Stimulated activated CD4-positive, alpha-beta T cell treated with anti-CD3 and anti-CD28 coated beads, Interleukin-12 subunit alpha, Interleukin-12 subunit beta, amount 100 ng/mL, for 48 hours (primary cell): ENCODE results near the gene TMC1.

ENCODE experiments used
- DNase-seq, 3 donors: peaks; one replicate each; pipeline ENCODE4 v3.0.0-alpha.2; 2020; ENCODE audit warnings: low read depth in 2 of 3, low spot score in 1 of 3

TMC1 gene

GRCh38 chr9:72600671-72601070 lies 79.3 kb downstream of the TMC1 start:
- no peak for DNase-seq

GRCh38 chr9:72601615-72602014 lies 80.2 kb downstream of the TMC1 start:
- DNase-seq = no peak

GRCh38 chr9:72612449-72612848 lies 91.0 kb downstream of the TMC1 start:
- no peak for DNase-seq

GRCh38 chr9:72614067-72614466 lies 92.7 kb downstream of the TMC1 start:
- no peak for DNase-seq

GRCh38 chr9:72615931-72616330 lies 94.5 kb downstream of the TMC1 start:
- DNase-seq = no peak

GRCh38 chr9:72618811-72619210 lies 97.4 kb downstream of the TMC1 start:
- no peak for DNase-seq

GRCh38 chr9:72622186-72622585 lies 100.8 kb downstream of the TMC1 start:
- DNase-seq = no peak

- DNase-seq = no peak
These were observed 101.7 kb downstream of the TMC1 start for GRCh38 chr9:72623156-72623555.

- no peak for DNase-seq
These were observed 105.7 kb downstream of the TMC1 start for GRCh38 chr9:72627147-72627546.

GRCh38 chr9:72627956-72628540 lies 106.6 kb downstream of the TMC1 start:
- no peak for DNase-seq

GRCh38 chr9:72633966-72634365 lies 112.6 kb downstream of the TMC1 start:
- DNase-seq = peak; percentile 8 to 29 (median 13)

GRCh38 chr9:72635197-72635596 lies 113.8 kb downstream of the TMC1 start:
- peak in 1 of 3 donors; percentile 20 for DNase-seq

GRCh38 chr9:72636621-72637020 lies 115.2 kb downstream of the TMC1 start:
- DNase-seq = no peak

- no peak for DNase-seq
These were observed 122.2 kb downstream of the TMC1 start for GRCh38 chr9:72643651-72644050.

GRCh38 chr9:72646061-72646460 lies 124.7 kb downstream of the TMC1 start:
- no peak for DNase-seq

- DNase-seq = no peak
These were observed 127.1 kb downstream of the TMC1 start for GRCh38 chr9:72648324-72649126.

- no peak for DNase-seq
These were observed 127.7 kb downstream of the TMC1 start for GRCh38 chr9:72649127-72649442.

GRCh38 chr9:72650206-72650605 lies 128.8 kb downstream of the TMC1 start:
- DNase-seq = no peak

GRCh38 chr9:72656021-72656420 lies 134.6 kb downstream of the TMC1 start:
- DNase-seq = no peak

GRCh38 chr9:72657023-72657422 lies 135.6 kb downstream of the TMC1 start:
- no peak for DNase-seq

- no peak for DNase-seq
These were observed 137.3 kb downstream of the TMC1 start for GRCh38 chr9:72658703-72659102.

- no peak for DNase-seq
These were observed 140.2 kb downstream of the TMC1 start for GRCh38 chr9:72661401-72662135.
